ENCODE measurements around the gene NCOA3. TPM values are rescaled to one million over a fixed set of nuclear protein-coding genes. Genes with fewer than 3 reads are reported as not detected.

Gene NCOA3
- polyA plus RNA-seq, 1 of the 3 experiments (the other 2 are of a cell fraction), result 5.8 TPM

GRCh38 chr20:47561180-47561579 lies 59.5 kb downstream of the NCOA3 start (continued):
- TF ChIP-seq USF1 (IDR thresholded peaks at IDR 0.05; ENCODE audit: borderline replicate concordance, low read depth) (no peak), GATA2 (CRISPR knock-in tag; IDR thresholded peaks at IDR 0.05) (no peak)

GRCh38 chr20:47561603-47562583 lies 60.2 kb downstream of the NCOA3 start:
- no peak overlapping the region for H3K4me2 ChIP-seq
- CTCF ChIA-PET, result interaction anchor here (0.7 to 1.9 kb wide), 4 partner anchors 10 to 59 kb away, joined by 3 to 5 read pairs (median 4); no protein-coding TSS in a partner anchor
- peaks cover 72% of the 10 kb centered on the region for H3K79me2 ChIP-seq (ENCODE audit: insufficient read depth)
- H3K9ac ChIP-seq, result no peak overlapping the region
- TF ChIP-seq POLR2AphosphoS5 (IDR thresholded peaks at IDR 0.05; ENCODE audit: low read depth, low read length) (no peak), REST (IDR thresholded peaks at IDR 0.05; ENCODE audit: low read depth, low read length) (no peak), NRF1 (IDR thresholded peaks at IDR 0.05; ENCODE audit: low read depth, low read length) (no peak), GATA2 (CRISPR knock-in tag; IDR thresholded peaks at IDR 0.05) (no peak), TAF1 (IDR thresholded peaks at IDR 0.05; ENCODE audit: borderline replicate concordance, low read depth, low read length) (no peak), EZH2phosphoT487 (IDR thresholded peaks at IDR 0.05; ENCODE audit: borderline replicate concordance, low read depth) (no peak), USF1 (IDR thresholded peaks at IDR 0.05; ENCODE audit: borderline replicate concordance, low read depth) (no peak), RFX5 (IDR thresholded peaks at IDR 0.05; ENCODE audit: low read length) (no peak), SMC3 (IDR thresholded peaks at IDR 0.05; ENCODE audit: low read depth, low read length) (no peak), ELF1 (IDR thresholded peaks at IDR 0.05) (no peak)
- no peaks in the 10 kb centered on the region for H3K27me3 ChIP-seq (ENCODE audit: insufficient read depth)
- peaks cover 0 to 26% of the 10 kb centered on the region in 2 experiments; a peak in 2 of 4 replicates for H3K4me1 ChIP-seq (ENCODE audit: control insufficient read depth in 1 of 2, insufficient read depth in 2 of 2, low read depth in 1 of 2, low read length in 1 of 2)
- H3K27ac ChIP-seq (ENCODE audit: low read depth in 2 of 2, low read length in 1 of 2), result no peak overlapping the region
- 88% methylated on average over 4 of the region's 4 CpGs for WGBS (ENCODE audit: low lambda C conversion rate)
- H3K4me3 ChIP-seq (ENCODE audit: low read depth in 2 of 2, low read length in 1 of 2), result no peak overlapping the region
- peaks cover 6% of the 10 kb centered on the region for H3F3A ChIP-seq (replicated peaks; ENCODE audit: insufficient read depth)
- no peaks in the 10 kb centered on the region for H3K9me2 ChIP-seq
- peaks cover 44% of the 10 kb centered on the region for H4K20me1 ChIP-seq (ENCODE audit: insufficient read depth)
- H3K36me3 ChIP-seq (replicated peaks in 1 of 2; ENCODE audit: control insufficient read depth in 1 of 2, insufficient read depth in 2 of 2, low read length in 1 of 2), result no peaks in the 10 kb centered on the region
- no peaks in the 10 kb centered on the region for H3K9me3 ChIP-seq
- no peak for DNase-seq
- POLR2A ChIA-PET, result no interaction called here
- no peak overlapping the region for H2AFZ ChIP-seq (ENCODE audit: low read depth)

Data from SK-N-SH (cell line).